Inflammatory macrophage treated with lipopolysaccharide for 1 hour (primary cell): ENCODE results near the gene MYL12A.
"Not testable (repeated sequence)": the region's sequence is repeated elsewhere in the genome, so short reads cannot be mapped to it uniquely, and the experiment has no call there.

ENCODE experiments used
- DNase-seq, 2 donors: peaks; one replicate each; pipeline ENCODE4 v3.0.0-alpha.2; 2020 to 2022

The MYL12A gene

DNA sequence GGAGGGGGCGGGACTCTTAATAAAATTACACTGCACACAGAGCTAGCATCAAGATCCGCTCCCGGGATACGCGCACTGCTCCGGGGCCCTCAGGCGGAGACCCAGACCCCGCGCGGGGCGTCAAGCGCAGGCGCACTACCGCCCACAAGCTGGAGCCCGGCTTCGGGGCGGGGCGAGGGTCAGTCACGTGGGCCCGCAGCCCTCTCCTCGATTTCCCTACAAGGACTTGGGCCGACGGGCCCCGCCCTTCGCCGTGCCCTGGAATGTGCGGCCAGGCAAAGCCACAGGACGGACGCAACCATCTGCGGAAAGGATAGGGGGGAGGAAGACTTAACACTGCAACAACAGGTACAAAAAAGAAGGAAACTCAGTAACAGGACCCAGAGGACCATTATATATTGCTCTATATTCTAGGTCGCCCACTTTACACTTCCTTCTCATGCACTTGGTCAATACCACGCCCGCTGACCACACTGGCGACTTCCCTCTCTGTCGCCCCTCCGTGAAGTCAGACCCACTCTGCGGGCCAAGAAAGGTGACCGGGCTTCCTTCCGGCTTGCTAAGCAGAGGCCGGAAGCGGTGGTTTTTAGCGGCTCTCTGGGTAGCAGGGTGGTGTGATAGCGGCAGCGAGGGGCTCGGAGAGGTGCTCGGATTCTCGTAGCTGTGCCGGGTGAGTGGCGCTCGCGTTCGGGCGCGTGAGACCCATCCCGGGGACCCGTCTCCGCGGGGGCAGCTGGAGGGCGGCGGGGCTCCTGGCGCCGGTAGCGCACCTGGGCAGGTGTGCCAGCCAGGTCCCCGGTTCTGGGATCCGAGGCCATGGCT is at the start of gene MYL12A:
MYL12A (plus strand) TSS at position 562 of the 822 bp plus-strand sequence. CDS start 5,447 bp downstream, outside the sequence.
- peak; percentile 94 to 96 for DNase-seq

DNA sequence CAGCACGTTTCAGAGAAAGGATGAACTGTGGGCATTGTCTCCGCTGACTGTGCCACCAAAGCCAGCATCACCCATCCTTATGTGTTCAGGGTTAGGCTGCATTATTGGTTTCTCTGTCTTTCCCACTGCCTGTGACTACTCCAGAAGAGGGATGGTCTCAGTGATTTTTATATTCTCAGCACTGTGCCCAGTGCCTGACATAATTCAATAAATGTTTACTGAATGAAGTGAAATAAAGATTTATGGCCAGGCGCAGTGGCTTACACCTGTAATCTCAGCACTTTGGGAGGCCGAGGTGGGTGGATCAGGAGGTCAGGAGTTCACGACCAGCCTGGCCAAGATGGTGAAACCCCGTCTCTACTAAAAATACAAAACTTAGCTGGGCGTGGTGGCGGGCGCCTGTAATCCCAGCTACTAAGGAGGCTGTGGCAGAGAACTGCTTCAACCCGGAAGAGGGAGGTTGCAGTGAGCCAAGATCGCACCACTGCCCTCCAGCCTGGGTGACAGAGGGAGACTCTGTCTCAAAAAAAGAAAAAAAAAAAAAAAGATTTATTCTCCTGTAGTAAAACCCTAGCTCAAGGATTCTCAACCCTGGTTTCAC is 49.2 kb upstream of the MYL12A start:
- DNase-seq, result not testable (repeated sequence)

DNA sequence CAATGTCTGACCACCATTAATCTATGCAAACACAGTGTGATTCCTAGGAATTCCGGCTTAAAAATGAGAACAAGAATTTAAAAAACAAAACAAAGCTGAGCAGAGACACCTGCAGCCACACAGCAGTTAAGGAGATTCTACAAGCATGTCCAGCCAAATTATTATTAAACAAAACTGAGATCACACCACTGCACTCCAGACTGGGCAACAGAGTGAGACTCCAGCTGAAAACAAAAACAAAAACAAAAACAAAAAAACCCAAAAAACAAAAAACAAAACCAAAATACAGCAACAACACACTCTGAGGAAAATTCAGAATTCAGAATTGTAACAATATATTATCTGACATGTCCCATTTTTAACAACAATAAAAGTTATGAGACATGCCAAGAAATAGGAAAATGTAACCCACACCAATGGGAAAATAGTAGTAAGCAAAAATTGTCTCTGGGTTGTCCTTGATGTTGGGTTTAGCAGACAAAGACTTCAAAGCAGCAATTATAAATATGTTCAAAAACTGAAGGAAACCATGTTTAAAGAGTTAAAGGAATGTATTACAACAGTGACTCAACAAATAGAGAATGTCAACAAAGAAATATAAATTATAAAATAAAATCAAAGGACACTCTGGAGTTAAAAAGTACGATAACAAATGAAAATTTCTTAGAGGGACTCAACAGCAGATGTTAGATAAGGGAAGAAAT is 47.5 kb upstream of the MYL12A start:
- DNase-seq, result no peak

DNA sequence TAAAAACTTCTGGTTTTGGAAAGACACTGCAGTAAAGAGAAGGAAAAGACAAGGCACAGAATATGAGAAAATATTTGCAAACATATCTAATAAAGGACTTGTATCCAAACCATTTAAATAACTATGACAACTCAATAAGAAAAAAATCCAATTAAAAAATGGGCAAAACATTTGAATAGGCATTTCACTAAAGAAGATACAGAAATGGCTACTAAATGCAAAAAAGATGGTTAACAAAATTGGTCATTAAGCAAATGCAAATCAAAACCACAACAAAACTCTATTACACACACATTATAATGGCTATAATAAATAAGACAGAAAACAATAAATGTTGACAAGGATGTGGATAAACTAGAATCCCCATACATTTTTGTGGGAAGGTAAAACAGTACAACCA is 42.4 kb upstream of the MYL12A start:
- DNase-seq, result no peak

DNA sequence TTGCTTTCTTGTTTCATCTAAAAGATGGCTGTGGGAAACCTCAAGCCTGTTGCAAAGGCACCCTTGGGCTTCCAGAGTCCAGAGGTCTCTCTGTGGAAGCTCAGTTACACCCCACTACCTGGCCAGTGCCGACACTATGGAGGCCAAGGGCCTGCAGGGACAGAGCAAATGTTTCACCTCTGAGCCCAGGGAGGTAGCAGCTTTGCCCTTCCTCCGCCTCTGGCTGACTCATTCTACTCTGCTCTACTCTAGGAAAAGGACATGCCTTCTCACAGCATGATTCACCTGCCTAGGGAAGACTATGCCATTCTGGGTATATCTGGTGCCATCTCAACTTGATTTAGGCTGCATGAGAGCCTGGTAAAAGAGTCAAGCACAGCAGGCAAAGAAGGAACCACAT is 40.0 kb upstream of the MYL12A start:
- no peak for DNase-seq

DNA sequence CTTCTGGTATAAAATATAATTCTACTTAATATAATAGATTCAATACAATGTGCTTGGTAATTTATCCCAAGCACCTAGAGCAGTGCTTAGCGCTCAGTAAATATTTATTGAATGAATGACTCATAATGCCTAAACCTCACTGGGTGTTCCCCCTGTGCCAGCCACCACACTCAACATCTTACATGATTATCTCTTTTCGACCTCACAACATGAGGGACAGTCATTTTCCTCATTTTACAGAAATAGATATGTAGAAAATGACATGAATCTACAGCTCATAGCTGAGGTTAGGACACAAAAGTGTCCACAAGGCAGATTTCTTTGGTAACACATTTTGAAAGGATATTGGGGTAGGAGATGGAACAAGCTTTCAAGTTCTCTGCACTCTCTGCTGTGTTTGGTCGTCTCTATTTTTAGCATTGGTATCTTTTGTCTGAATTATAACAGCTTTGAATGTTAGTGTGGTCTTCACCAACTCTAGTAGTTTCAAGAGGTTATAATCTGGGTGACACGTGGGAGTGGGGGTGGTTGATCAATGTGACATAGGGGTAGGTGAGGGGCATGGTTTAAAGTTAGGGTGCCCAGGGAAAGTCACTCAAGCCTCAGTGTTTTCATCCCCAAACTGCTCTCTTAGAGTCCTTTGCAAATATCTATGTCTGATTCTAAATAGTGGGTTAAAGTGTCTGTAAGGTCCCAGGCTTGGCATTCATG is 37.6 kb upstream of the MYL12A start:
- DNase-seq, result no peak

DNA sequence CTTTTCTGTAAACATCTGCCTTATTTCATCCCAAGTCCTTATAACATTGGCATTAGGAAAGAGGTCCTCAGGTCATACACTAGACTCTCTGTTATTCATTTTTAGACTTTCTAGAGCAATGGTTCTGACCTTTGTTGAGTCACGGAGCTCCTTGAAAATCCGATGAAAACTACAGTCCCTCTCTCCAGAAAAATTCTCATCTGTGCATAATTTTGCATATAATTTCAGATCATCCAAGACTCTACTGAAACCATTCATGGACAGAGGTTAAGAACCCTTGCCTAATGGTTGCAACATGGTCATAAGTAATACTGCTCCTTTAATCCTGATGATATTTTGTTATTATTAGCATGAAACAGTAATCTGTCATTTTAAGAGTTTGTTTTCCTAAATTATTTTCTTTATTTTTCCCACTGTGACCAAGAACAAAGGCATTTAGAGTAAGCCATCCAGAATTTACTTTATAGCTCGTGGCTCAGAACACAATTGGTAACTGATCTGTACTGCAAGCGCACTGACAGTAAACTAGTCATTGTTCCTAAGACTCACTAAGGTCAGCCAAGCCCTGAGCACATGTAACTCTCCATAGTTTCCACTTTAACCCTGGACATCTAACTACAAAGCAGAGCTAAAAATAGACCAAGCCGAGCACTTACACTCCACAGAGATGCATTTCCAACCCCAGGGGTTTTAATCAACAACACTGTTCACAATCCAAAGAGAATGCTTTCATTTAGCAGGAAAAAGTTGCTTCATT is 36.2 kb upstream of the MYL12A start:
- no peak for DNase-seq

DNA sequence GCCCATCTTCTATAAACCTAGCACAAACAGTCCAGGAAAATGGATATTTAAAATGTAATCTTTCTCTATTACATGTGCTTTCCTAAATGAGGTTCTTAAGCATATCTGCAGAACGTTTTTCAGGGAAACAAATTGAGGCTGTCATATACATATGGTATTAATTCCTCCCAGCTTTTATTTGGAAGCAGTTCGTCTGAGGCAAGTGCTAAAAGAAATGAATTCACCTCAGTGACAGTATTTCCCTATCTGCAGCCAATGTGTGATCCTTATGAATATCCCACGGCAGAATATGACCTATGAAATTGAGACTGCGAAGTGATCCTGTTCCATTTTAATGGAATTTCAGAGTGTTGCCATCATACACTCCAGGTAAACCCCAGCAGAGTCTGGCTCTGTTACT is 34.9 kb upstream of the MYL12A start:
- no peak for DNase-seq

DNA sequence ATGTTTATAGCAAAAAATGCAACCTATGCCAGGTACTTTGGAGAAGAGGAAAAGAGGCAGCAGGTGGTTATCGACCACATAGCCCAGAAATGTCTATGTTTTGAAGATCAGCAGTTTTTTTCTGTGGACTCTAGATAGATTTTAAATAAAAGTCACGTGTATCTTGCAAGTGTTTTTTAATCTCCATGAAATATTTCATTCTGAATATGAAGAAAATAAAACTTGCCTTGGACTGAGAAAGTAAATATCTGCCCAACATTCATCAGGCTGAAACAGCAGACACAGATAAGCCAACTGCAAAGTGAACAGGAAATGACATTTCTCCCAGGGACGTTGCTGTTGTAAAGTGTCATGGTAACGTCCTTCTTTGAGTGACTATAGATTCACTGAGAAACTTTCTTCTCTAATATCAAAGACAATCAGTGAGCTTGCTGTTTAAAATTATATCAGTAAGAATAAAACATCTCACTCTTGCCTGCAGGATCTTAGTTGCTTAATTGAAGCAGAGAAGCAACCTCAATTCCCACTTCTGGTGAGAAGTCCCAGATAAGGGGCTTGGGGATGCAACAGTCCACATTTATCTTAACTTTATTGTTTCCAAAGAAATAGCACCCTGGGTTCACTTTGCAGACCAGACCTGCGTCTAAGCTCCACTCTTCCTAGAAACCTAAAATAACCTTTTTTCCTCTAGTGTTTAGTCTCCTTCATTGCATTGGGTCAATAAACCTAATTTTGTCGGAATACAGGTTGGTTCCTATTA is 34.1 kb upstream of the MYL12A start:
- no peak for DNase-seq

DNA sequence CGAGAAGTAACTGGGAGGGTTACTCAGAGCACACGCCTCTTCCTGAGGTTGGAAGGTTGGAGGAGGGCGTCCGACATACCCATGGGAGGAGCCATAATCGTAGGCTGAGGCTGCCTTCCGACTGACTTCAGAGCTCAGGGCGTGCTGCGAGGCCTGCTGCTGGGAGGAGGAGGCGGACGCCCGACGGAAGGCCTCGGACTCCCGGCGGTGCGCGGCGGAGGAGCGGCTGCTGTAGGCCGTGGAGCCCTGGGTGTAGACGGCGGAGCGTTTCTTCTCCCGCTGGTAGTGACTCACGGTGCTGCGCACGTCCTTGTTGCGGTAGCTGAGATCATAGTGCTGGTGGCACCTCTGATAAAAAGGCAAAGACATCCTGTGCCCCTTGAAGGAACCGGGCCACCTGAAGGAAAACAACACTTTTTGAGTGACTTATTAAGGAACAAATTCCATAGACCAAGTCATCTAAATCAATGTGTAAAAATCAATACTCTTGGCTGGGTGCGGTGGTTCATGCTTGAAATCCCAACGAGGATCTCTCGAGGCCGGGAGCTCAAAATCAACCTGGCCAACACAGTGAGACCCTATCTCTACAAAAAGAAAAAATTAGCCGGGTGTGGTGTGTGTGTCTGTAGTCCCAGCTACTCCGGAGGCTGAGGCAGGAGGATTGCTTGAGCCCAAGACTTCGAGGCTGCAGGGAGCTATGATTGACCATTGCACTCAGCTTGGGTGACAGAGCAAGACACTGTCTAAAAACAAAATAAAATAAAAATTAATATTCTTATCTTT is 32.6 kb upstream of the MYL12A start:
- DNase-seq, result no peak

DNA sequence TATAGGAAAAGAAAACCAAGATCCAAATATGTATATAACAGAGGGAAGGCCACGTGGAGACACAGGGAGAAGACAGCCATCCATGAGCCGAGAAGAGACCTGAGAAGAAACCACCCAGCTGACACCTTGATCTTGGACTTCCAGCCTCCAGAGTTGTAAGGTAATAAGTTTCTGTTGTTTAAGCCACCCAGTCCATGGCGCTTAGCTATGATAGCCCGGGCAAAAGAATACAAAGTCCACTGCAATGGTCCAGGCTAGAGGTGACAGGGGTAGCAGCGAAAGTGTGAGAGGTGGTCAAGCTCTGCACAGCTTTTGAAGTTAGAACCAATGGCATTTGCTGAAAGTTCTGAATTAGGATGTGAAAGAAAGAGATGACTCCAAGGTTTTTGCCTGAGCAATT is 30.6 kb upstream of the MYL12A start:
- DNase-seq, result no peak

DNA sequence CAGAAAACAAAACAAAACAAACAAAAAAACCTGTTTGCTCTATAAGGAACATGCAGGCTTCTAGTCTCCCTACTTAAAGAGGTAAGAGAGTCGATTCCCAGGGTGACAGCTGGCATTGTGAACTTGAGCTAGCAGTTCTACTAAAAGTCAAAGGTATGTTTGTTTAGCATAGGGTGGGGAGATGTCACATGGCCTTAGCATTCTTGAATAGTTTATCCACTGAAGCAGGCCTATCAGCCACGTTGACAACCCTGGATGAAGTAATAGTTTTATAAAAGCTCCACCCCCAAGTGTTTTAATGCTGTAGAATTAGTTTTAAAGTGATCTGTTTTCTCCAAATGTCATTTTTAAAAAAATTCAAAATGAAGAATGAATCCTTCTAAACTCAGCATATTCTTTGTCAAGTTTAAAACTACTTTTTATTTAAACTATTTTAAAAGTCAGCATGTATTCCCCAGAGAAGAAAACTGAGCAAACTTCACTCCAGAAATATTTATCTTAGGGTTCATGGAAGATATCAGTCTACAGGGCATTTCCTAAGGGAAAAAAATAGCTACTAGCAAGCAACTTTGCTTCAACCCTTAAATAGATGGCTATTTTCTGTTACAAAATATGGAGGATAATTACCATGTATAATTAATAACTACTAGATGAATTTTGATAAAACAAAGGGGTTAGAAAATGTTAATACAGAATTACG is 29.5 kb upstream of the MYL12A start:
- DNase-seq, result no peak

DNA sequence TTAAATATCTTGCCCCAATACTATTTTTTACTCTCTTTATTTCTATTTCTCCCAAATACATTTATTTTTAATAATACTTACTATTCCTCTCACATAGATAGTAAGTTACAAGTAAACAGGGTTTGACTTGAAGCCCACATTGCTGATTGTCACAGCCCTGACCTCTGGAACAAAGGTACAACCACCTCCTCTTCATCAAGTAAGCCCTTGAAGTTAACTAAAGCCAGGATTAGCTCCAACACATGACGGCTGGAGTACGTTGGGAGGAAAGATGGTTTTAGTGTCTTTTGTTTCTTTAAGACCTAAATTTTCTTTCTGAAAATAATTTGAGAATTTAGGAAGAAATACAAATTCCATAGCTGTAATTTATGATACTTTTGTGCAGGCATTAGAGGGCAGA is 28.8 kb upstream of the MYL12A start:
- no peak for DNase-seq

DNA sequence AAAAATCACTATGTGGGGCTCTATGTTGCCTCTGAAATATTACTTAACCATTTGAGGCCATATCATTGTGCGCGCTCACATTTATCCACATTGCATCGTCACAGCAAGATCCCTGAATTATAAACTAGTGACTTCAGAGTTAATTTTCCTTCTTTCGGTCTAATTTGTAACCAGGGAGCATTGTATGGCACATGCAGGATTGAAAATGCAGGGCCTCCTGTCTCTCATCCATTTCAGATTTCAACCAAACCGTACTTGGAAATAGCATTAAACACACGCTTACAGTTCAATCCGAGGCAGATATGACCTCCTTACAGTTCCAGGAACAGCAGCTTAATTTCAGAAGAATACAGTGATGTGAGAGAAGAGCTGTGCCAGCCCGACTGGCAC is 28.4 kb upstream of the MYL12A start:
- DNase-seq, result no peak

DNA sequence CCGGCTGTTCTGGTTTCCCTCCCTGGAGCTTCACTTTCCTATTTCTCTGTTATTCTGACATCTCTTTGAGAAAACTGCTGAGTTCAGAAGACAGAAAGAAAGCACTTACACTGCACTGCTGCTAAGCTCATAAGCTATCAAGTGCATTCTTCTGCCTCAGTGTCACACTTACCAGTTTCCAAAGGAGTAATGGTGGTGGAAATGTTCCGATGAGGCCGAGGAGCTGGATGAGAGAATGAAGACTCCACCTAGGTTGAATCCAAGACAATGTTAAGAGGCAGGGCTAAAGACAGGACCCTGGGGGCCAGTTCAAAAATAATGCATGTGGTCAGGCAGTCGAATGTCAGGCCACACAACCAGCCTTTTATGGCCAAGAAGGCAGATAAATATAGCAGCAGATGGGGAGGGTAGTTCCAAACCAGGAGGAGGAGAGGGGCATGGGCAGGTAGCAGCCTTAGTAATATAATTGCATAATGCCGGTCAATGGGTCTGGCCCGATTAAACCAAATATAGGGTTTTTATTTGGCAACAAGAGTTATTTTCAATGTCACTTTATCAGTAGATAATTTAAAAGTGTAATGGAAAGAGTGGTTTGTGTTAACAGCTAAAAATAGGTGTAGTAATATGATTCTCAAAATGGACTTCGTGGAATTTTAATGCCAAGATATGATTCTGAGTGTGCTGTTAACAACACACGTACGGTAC is 27.8 kb upstream of the MYL12A start, which contains the start of gene MYOM1:
MYOM1 (minus strand) TSS at position 338 of the 705 bp plus-strand sequence. CDS start 4,745 bp downstream, outside the sequence.
- DNase-seq, result no peak

DNA sequence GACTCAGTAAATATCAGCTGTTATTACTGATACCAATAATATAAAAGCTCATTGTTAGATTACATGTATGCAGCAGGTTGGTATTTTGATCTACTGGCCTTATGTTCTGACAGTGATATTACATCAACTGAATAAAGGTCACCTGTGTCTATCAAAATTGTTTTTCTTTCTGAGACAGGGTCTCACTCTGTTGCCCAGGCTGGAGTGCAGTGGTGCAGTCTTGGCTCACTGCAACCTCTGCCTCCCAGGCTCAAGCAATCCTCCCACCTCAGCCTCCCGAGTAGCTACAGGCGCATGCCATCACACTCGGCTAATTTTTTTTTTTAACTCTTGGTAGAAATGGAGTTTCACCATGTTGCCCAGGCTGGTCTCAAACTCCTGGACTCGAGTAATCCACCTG is 26.7 kb upstream of the MYL12A start:
- not testable (repeated sequence) for DNase-seq

DNA sequence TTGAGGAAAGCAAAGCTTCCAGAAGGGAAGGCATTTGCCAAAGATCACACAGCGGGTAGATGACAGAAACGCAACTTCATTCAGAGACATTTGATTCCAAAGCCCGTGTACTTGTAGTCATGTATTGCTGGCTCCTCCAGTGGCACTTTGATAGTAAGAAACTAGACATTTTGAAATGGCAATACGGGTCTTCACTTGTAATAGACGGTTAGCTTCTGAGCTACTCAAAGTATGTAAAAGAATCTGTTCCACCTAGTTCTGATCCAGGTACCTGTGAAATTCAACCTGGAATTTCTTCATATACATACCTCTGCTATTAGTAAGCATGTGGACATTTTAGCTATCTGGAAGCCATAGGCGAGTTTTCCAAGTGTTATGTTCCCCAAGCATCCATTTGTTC is 26.1 kb upstream of the MYL12A start:
- no peak for DNase-seq

DNA sequence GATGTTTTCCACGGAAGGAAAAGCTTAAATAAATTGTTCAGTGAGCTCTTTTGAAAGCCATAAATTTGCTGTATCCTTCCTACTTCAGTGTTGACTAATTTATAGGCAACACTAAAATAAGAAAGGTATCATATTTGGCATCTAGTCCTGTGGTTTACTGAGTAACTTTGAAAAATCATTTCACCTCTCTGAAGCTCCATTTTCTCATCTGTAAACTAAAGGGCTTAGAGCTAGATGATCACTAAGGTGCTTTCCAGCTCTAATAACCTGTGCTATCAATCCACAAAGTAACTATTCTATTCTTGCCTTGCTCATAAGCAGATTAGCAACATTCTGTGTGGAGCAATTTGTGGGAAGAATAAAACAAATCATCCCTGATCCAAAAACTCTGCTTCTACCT is 24.2 kb upstream of the MYL12A start:
- no peak for DNase-seq

DNA sequence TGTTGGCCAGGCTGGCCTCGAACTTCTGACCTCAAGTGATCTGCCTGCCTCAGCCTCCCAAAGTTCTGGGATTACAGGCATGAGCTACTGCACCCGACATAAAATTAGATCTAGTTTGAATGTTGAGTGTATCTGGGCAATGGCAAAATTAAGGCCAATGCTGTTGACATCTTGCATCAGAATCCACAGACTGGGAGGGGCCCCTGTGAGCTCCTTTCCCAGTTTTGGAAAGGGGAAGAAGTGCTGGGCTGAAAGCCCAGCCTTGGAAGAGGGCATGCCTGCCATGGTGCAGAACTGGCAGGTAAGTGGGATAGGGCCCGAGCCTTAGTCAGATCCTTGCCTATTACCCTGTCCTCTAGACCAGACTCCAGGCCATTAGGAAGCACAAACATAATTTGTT is 23.4 kb upstream of the MYL12A start:
- no peak for DNase-seq

DNA sequence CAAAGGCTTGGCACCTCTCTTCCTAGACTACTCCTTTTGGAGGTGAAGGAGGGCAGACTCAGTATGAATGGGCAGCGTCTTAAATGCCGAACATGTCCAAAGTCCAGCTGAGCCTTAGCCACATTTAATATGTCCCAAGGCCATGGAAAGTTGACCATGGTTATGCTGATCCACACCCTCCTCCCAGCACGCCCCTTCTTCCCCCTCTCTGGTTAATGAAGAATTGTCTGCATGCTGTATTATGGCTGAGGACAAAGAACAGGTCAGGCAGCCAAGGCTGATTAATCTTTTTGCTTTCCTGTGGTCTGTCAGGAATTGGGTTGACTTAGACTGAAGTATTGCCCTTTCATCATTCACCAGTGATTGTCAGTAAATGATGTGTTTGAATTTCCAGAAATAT is 22.0 kb upstream of the MYL12A start:
- no peak for DNase-seq
